ENCODE results near the gene NEUROD4.

DNA sequence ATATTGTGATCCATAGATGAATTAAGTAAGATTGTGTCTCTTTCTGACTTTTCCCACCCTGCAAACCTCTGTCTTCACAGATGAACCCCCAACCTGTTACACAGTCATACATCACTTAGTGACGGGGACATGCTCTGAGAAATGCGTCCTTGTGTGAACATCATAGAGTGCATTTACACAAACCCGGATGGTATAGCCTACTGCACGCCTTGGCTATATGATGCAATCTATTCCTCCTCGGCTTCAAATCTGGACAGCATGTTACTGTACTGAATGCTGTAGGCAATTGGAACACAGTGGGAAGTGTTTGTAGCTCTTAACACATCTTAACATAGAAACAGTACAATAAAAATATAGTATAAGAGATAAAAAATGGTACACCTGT is 27.8 kb upstream of the NEUROD4 start:
- TF ChIP-seq, protein P1, sequence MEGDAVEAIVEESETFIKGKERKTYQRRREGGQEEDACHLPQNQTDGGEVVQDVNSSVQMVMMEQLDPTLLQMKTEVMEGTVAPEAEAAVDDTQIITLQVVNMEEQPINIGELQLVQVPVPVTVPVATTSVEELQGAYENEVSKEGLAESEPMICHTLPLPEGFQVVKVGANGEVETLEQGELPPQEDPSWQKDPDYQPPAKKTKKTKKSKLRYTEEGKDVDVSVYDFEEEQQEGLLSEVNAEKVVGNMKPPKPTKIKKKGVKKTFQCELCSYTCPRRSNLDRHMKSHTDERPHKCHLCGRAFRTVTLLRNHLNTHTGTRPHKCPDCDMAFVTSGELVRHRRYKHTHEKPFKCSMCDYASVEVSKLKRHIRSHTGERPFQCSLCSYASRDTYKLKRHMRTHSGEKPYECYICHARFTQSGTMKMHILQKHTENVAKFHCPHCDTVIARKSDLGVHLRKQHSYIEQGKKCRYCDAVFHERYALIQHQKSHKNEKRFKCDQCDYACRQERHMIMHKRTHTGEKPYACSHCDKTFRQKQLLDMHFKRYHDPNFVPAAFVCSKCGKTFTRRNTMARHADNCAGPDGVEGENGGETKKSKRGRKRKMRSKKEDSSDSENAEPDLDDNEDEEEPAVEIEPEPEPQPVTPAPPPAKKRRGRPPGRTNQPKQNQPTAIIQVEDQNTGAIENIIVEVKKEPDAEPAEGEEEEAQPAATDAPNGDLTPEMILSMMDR (conservative IDR thresholded peaks at IDR 0.05 in 1 of 2, IDR thresholded peaks at IDR 0.05 in 1 of 2; ENCODE audit: low read depth in 1 of 2, low read length in 2 of 2): no peak
- TF ChIP-seq EZH2 (IDR thresholded peaks at IDR 0.05; ENCODE audit: low read length, missing control alignments): no peak
